ENCODE measurements around the gene HPSE2.

GRCh38 chr10:98655492-98655891 lies 580.2 kb downstream of the HPSE2 start:
- TF ChIP-seq POLR2AphosphoS5 (IDR thresholded peaks at IDR 0.05; ENCODE audit: borderline replicate concordance, low read depth, low read length) (no peak), EZH2 (IDR thresholded peaks at IDR 0.05) (no peak), FOXP2 (optimal IDR thresholded peaks at IDR 0.05; ENCODE audit: control extremely low read depth, extremely low read length, insufficient read depth) (no peak)
